Glutamatergic neuron (in vitro differentiated cells): ENCODE measurements around the gene RGCC. TPM values are rescaled to one million over a fixed set of nuclear protein-coding genes. Genes with fewer than 3 reads are reported as not detected.

ENCODE experiments used
- DNase-seq: peaks from one replicate; pipeline ENCODE4 v3.0.0; 2022
- H3K27ac Mint-ChIP-seq: one replicate; pipeline ENCODE4 v1.8.0; 2020; ENCODE audit warnings: mild to moderate bottlenecking, mixed read lengths, inconsistent platforms; ENCODE audit not compliant: unreplicated experiment
- H3K27me3 Mint-ChIP-seq: one replicate; pipeline ENCODE4 v1.8.0; 2020; ENCODE audit warnings: mild to moderate bottlenecking, moderate library complexity, mixed read lengths, inconsistent platforms; ENCODE audit not compliant: unreplicated experiment
- H3K36me3 Mint-ChIP-seq: one replicate; pipeline ENCODE4 v1.8.0; 2020; ENCODE audit warnings: mild to moderate bottlenecking, mixed read lengths, inconsistent platforms; ENCODE audit not compliant: unreplicated experiment
- H3K4me1 Mint-ChIP-seq: one replicate; pipeline ENCODE4 v1.8.0; 2020; ENCODE audit warnings: mild to moderate bottlenecking, low read depth, mixed read lengths, inconsistent platforms; ENCODE audit not compliant: unreplicated experiment
- H3K4me3 Mint-ChIP-seq: one replicate; pipeline ENCODE4 v1.8.0; 2020; ENCODE audit warnings: mild to moderate bottlenecking, mixed read lengths, inconsistent platforms; ENCODE audit not compliant: unreplicated experiment
- H3K9me3 Mint-ChIP-seq: one replicate; pipeline ENCODE4 v1.8.0; 2020; ENCODE audit warnings: mild to moderate bottlenecking, moderate library complexity, mixed read lengths, inconsistent platforms; ENCODE audit not compliant: unreplicated experiment
- total RNA-seq: library from RNA; stranded (reverse); fragmentation: NEBNext Ultra II Directional; extraction: Animal tissue kit (Norgen Biotek cat#: 25700); gene quantifications from one replicate; pipeline ENCODE4 v1.2.1, GENCODE V29; 2021; ENCODE audit not compliant: unreplicated experiment
- TF ChIP-seq, protein P1 (sequence below): fragments of 200-600 bp; sonication (generic); IDR thresholded peaks from one replicate; pipeline ENCODE4 v1.5.0; 2021; ENCODE audit not compliant: partially characterized antibody, unreplicated experiment

Gene RGCC
- total RNA-seq, 1 donor from 2014 or later = not detected

GRCh38 chr13:41520016-41520659 is 62.8 kb downstream of the RGCC start:
- no peak overlapping the region for H3K4me3 Mint-ChIP-seq
- H3K9me3 Mint-ChIP-seq = peaks cover 2% of the 10 kb centered on the region
- no peak overlapping the region for H3K27ac Mint-ChIP-seq
- TF ChIP-seq, protein P1, sequence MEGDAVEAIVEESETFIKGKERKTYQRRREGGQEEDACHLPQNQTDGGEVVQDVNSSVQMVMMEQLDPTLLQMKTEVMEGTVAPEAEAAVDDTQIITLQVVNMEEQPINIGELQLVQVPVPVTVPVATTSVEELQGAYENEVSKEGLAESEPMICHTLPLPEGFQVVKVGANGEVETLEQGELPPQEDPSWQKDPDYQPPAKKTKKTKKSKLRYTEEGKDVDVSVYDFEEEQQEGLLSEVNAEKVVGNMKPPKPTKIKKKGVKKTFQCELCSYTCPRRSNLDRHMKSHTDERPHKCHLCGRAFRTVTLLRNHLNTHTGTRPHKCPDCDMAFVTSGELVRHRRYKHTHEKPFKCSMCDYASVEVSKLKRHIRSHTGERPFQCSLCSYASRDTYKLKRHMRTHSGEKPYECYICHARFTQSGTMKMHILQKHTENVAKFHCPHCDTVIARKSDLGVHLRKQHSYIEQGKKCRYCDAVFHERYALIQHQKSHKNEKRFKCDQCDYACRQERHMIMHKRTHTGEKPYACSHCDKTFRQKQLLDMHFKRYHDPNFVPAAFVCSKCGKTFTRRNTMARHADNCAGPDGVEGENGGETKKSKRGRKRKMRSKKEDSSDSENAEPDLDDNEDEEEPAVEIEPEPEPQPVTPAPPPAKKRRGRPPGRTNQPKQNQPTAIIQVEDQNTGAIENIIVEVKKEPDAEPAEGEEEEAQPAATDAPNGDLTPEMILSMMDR = no peak
- DNase-seq = no peak
- H3K27me3 Mint-ChIP-seq = peaks cover 5% of the 10 kb centered on the region
- peaks cover 12% of the 10 kb centered on the region for H3K36me3 Mint-ChIP-seq
- no peaks in the 10 kb centered on the region for H3K4me1 Mint-ChIP-seq

Other genes with a start within 250 kb of the RGCC start
- 15.2 TPM for gene MTRF1, start 194.0 kb upstream of the RGCC start, total RNA-seq
- 22.3 TPM for gene NAA16, start 146.3 kb upstream of the RGCC start, total RNA-seq